Left renal cortex interstitium (tissue), 4 donors: Measurements from ENCODE around the gene TLX2. TPM values are rescaled to one million over a fixed set of nuclear protein-coding genes. Genes with fewer than 3 reads are reported as not detected.

Experiments
- polyA plus RNA-seq, 4 donors: library from polyadenylated mRNA; unstranded; fragments of 120-200 nt; gene quantifications; one replicate each; pipeline ENCODE4 v1.2.1, GENCODE V29; 2013; ENCODE audit not compliant: insufficient read length in 4 of 4

Gene TLX2
- polyA plus RNA-seq, 4 donors = 0.13 to 0.14 TPM; not detected in 2

Other genes starting within 250 kb of the TLX2 start
- 1 to 10 TPM; 1.8 to 4.6 (median 3.1) TPM for gene SLC4A5, start 171.0 kb upstream of the TLX2 start, polyA plus RNA-seq
- 100 to 1,000 TPM; 134 to 178 (median 153) TPM for gene DCTN1, start 134.1 kb upstream of the TLX2 start, polyA plus RNA-seq
- gene C2orf81, start 92.8 kb upstream of the TLX2 start, polyA plus RNA-seq = 1 to 10 TPM; 5.6 to 8.7 (median 8.2) TPM
- 10 to 100 TPM; 38.4 to 46.7 (median 40.8) TPM for gene WDR54, start 92.7 kb upstream of the TLX2 start, polyA plus RNA-seq
- 10 to 100 TPM; 53.7 to 94.5 (median 76.7) TPM for gene RTKN, start 72.5 kb upstream of the TLX2 start, polyA plus RNA-seq
- gene INO80B, start 59.4 kb upstream of the TLX2 start, polyA plus RNA-seq = 10 to 100 TPM; 25.2 to 40.9 (median 25.9) TPM
- 100 to 1,000 TPM in 3 of 4 donors, 10 to 100 TPM in 1; 99.5 to 129 (median 123) TPM for gene WBP1, start 56.0 kb upstream of the TLX2 start, polyA plus RNA-seq
- 10 to 100 TPM; 47.2 to 60.8 (median 52.2) TPM for gene MOGS, start 49.1 kb upstream of the TLX2 start, polyA plus RNA-seq
- gene MRPL53, start 41.8 kb upstream of the TLX2 start, polyA plus RNA-seq = 10 to 100 TPM; 40.6 to 86.2 (median 54.7) TPM
- gene CCDC142, start 31.5 kb upstream of the TLX2 start, polyA plus RNA-seq = 10 to 100 TPM in 3 of 4 donors, 1 to 10 TPM in 1; 8.5 to 19.7 (median 13.4) TPM
- 10 to 100 TPM; 24.1 to 43.7 (median 33.2) TPM for gene TTC31, start 31.4 kb upstream of the TLX2 start, polyA plus RNA-seq
- 1 to 10 TPM; 2.2 to 7.0 (median 3.2) TPM for gene LBX2, start 14.8 kb upstream of the TLX2 start, polyA plus RNA-seq
- 10 to 100 TPM; 26.4 to 33.3 (median 28.9) TPM for gene PCGF1, start 6.8 kb upstream of the TLX2 start, polyA plus RNA-seq
- gene DQX1, start 11.8 kb downstream of the TLX2 start, polyA plus RNA-seq = under 1 TPM; 0.32 to 0.63 (median 0.41) TPM
- 100 to 1,000 TPM in 3 of 4 donors, 10 to 100 TPM in 1; 88.8 to 136 (median 106) TPM for gene AUP1, start 15.3 kb downstream of the TLX2 start, polyA plus RNA-seq
- gene HTRA2, start 15.5 kb downstream of the TLX2 start, polyA plus RNA-seq = 10 to 100 TPM; 33.6 to 36.9 (median 35.0) TPM
- 10 to 100 TPM in 3 of 4 donors, 1 to 10 TPM in 1; 9.7 to 12.4 (median 10.7) TPM for gene LOXL3, start 39.5 kb downstream of the TLX2 start, polyA plus RNA-seq
- 10 to 100 TPM in 2 of 4 donors, 1 to 10 TPM in 2; 8.3 to 11.1 (median 10.2) TPM for gene DOK1, start 40.3 kb downstream of the TLX2 start, polyA plus RNA-seq
- gene M1AP, start 133.9 kb downstream of the TLX2 start, polyA plus RNA-seq = 1 to 10 TPM in 2 of 4 donors, under 1 TPM in 2; 0.43 to 1.5 (median 0.98) TPM
- gene SEMA4F, start 139.8 kb downstream of the TLX2 start, polyA plus RNA-seq = 1 to 10 TPM; 6.6 to 8.5 (median 7.6) TPM